GM18868 (cell line): ENCODE results near the gene SFMBT2.

Source experiments
- ATAC-seq: cut with Tn5 transposase; IDR thresholded peaks from one replicate; pipeline ENCODE4 v1.9.1; 2021; ENCODE audit warnings: mild to moderate bottlenecking, moderate library complexity; ENCODE audit not compliant: unreplicated experiment

SFMBT2 gene

GRCh38 chr10:7117806-7118674, 292.8 kb downstream of the SFMBT2 start:
- no peak for ATAC-seq

- ATAC-seq: no peak
These were observed 293.5 kb downstream of the SFMBT2 start for GRCh38 chr10:7117177-7117799.

- no peak for ATAC-seq
These were observed 299.3 kb downstream of the SFMBT2 start for GRCh38 chr10:7111561-7111960.

GRCh38 chr10:7111089-7111488, 299.7 kb downstream of the SFMBT2 start:
- no peak for ATAC-seq
